ENCODE measurements around the gene PKIG. TPM values are rescaled to one million over a fixed set of nuclear protein-coding genes. Genes with fewer than 3 reads are reported as not detected.
A peak's percentile ranks its signal among the peaks of the same experiment; 100 is the strongest.
"Not testable (repeated sequence)": the region's sequence is repeated elsewhere in the genome, so short reads cannot be mapped to it uniquely, and the experiment has no call there.

Gene PKIG
- total and polyA plus RNA-seq, 2 experiments from 2014 or later = 29.7 to 33.2 TPM

DNA sequence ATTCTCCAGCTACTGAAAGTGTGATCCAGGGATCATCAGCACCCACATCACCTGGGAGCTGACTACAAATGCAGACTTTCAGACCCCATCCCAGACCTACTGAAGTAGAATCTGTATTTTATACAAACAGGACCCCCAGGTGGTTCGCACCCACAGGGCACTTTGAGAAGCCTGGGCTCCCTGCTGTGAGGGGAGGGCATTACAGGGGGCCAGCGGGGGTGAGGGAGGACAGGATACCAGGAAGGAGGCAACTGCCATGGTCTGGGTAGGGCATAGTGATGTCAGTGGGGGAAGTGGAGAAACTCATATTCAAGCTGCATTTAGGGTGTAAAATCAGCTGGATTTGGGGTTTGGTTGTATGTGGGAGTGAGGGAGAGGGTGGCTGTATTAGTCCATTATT is 71.2 kb downstream of the PKIG start:
- Mint-ChIP-seq H3K27me3 (ENCODE audit: insufficient read depth, low read depth, poor library complexity) (peaks cover 29% of the 10 kb centered on the region), H3K4me1 (peaks cover 29% of the 10 kb centered on the region), H3K27ac (no peak overlapping the region), H3K4me3 (0 out of 3 replicates have a peak overlapping the region, but pooled peaks have one; percentile 7), H3K36me3 (ENCODE audit: low read depth) (peaks cover 21% of the 10 kb centered on the region), H3K9me3 (peaks cover 24% of the 10 kb centered on the region)
- ATAC-seq (no peak), DNase-seq (ENCODE audit: low spot score) (no peak)
- H3K4me2 ChIP-seq = peak overlapping the region; percentile 100
- H3K9me2 ChIP-seq (ENCODE audit: insufficient read depth) = no peaks in the 10 kb centered on the region
- H2AFZ ChIP-seq = no peak overlapping the region
- H4K20me1 ChIP-seq (replicated peaks; ENCODE audit: insufficient read depth) = no peaks in the 10 kb centered on the region; the same call in 1 of the 2 replicates
- no peak for TF ChIP-seq STAT1 (IDR thresholded peaks at IDR 0.05; ENCODE audit: unreplicated experiment)
- no peak for TF ChIP-seq JUNB (IDR thresholded peaks at IDR 0.05; ENCODE audit: unreplicated experiment)
- H3K27ac ChIP-seq (ENCODE audit: low read depth) = no peak overlapping the region
- H3K4me3 ChIP-seq = no peak overlapping the region
- H3K36me3 ChIP-seq (ENCODE audit: insufficient read depth) = no peaks in the 10 kb centered on the region
- H3K79me2 ChIP-seq (replicated peaks; ENCODE audit: insufficient read depth) = no peaks in the 10 kb centered on the region
- peaks cover 3% of the 10 kb centered on the region; the same call in 1 of the 2 replicates for H3F3A ChIP-seq (replicated peaks; ENCODE audit: low read depth)
- peaks cover 32% of the 10 kb centered on the region for H3K27me3 ChIP-seq (ENCODE audit: insufficient read depth)
- H3K4me1 ChIP-seq (ENCODE audit: insufficient read depth) = peaks cover 8% of the 10 kb centered on the region; the same call in 1 of the 2 replicates

- H4K20me1 ChIP-seq (replicated peaks; ENCODE audit: insufficient read depth); H3F3A ChIP-seq (replicated peaks; ENCODE audit: low read depth); H2AFZ ChIP-seq; H3K4me1 ChIP-seq (ENCODE audit: insufficient read depth); H3K27ac ChIP-seq (ENCODE audit: low read depth); H3K4me2 ChIP-seq; H3K4me3 ChIP-seq; H3K79me2 ChIP-seq (replicated peaks; ENCODE audit: insufficient read depth); H3K4me3 Mint-ChIP-seq; H3K36me3 ChIP-seq (ENCODE audit: insufficient read depth); H3K27ac Mint-ChIP-seq; ATAC-seq; H3K9me2 ChIP-seq (ENCODE audit: insufficient read depth): not testable (repeated sequence)
- Mint-ChIP-seq H3K27me3 (ENCODE audit: insufficient read depth, low read depth, poor library complexity) (peaks cover 33% of the 10 kb centered on the region), H3K4me1 (peaks cover 22% of the 10 kb centered on the region), H3K9me3 (peaks cover 24% of the 10 kb centered on the region), H3K36me3 (ENCODE audit: low read depth) (peaks cover 21% of the 10 kb centered on the region)
- peaks cover 32% of the 10 kb centered on the region for H3K27me3 ChIP-seq (ENCODE audit: insufficient read depth)
- peak; percentile 37 for DNase-seq (ENCODE audit: low spot score)
Measured at GRCh38 chr20:44654210-44654609, 71.8 kb downstream of the PKIG start.

DNA sequence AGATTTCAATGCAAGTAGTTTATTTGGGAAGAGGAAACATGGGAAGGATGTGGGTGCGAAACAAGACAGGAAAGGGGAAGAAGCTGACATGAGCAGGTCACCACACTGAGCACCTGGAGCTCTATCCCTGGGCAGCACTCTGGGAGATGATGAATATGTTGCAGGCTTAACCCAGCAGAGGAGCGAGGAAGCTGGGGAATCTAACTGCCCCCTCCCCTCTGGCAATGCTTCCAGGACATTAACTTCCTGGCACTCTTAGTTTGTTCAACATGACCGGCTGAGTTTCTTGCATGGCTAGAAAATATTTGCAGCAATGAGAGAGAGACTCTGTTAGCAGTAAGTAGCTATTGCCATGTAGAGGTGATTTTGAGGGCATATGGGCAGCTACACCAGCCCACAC is 74.1 kb downstream of the PKIG start:
- peaks cover 24% of the 10 kb centered on the region for H3K9me3 Mint-ChIP-seq
- H3K27ac Mint-ChIP-seq = no peak overlapping the region
- TF ChIP-seq ZNF114 (CRISPR knock-in tag; IDR thresholded peaks at IDR 0.05) (no peak), POLR2AphosphoS5 (IDR thresholded peaks at IDR 0.05; ENCODE audit: low read depth) (no peak), CREB1 (CRISPR knock-in tag; IDR thresholded peaks at IDR 0.05; ENCODE audit: low read depth) (no peak), EZH2phosphoT487 (IDR thresholded peaks at IDR 0.05; ENCODE audit: unreplicated experiment) (no peak), CTCF (conservative IDR thresholded peaks at IDR 0.05; ENCODE audit: low read depth in 2 of 2) (no peak)
- TF ChIP-seq, protein P1, sequence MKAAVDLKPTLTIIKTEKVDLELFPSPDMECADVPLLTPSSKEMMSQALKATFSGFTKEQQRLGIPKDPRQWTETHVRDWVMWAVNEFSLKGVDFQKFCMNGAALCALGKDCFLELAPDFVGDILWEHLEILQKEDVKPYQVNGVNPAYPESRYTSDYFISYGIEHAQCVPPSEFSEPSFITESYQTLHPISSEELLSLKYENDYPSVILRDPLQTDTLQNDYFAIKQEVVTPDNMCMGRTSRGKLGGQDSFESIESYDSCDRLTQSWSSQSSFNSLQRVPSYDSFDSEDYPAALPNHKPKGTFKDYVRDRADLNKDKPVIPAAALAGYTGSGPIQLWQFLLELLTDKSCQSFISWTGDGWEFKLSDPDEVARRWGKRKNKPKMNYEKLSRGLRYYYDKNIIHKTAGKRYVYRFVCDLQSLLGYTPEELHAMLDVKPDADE (IDR thresholded peaks at IDR 0.05) = no peak
- peaks cover 15% of the 10 kb centered on the region for H3K4me1 Mint-ChIP-seq
- peaks cover 21% of the 10 kb centered on the region for H3K36me3 Mint-ChIP-seq (ENCODE audit: low read depth)
- H3F3A ChIP-seq (replicated peaks; ENCODE audit: low read depth) = no peaks in the 10 kb centered on the region; the same call in 1 of the 2 replicates
- no peak overlapping the region for H3K4me3 ChIP-seq
- H3K27me3 ChIP-seq (ENCODE audit: insufficient read depth) = peaks cover 21% of the 10 kb centered on the region
- peak; percentile 29 for DNase-seq (ENCODE audit: low spot score)
- peaks cover 31% of the 10 kb centered on the region for H3K27me3 Mint-ChIP-seq (ENCODE audit: insufficient read depth, low read depth, poor library complexity)
- H3K9me2 ChIP-seq (ENCODE audit: insufficient read depth) = no peaks in the 10 kb centered on the region
- H3K79me2 ChIP-seq (replicated peaks; ENCODE audit: insufficient read depth) = no peaks in the 10 kb centered on the region
- H2AFZ ChIP-seq = no peak overlapping the region
- no peak overlapping the region for H3K4me2 ChIP-seq
- H3K27ac ChIP-seq (ENCODE audit: low read depth) = no peak overlapping the region
- H4K20me1 ChIP-seq (replicated peaks; ENCODE audit: insufficient read depth) = no peaks in the 10 kb centered on the region
- peak; percentile 13 for ATAC-seq
- H3K4me3 Mint-ChIP-seq = no peak overlapping the region
- peaks cover 4% of the 10 kb centered on the region; the same call in 1 of the 2 replicates for H3K4me1 ChIP-seq (ENCODE audit: insufficient read depth)
- H3K36me3 ChIP-seq (ENCODE audit: insufficient read depth) = no peaks in the 10 kb centered on the region

Measured in GM23338 (cell line).